Activated naive CD8-positive, alpha-beta T cell treated with anti-CD3 and anti-CD28 coated beads, Interleukin-2, amount 10 ng/mL, durations not matched to agents 7 days and 5 days (primary cell): ENCODE measurements around the gene RFX2. TPM values are rescaled to one million over a fixed set of nuclear protein-coding genes. Genes with fewer than 3 reads are reported as not detected.

ENCODE experiments used
- ATAC-seq: fragments of 150-1000 bp; cut with Tn5 transposase; one replicate; pipeline ENCODE4 v1.10.0; 2021; ENCODE audit warnings: low read depth, moderate library complexity
- POLR2A ChIA-PET: fragments of 350-600 bp; sonication (Branson Sonifier 250); formaldehyde crosslinking; loops from one replicate; lab custom pipeline; 2021; ENCODE audit warnings: antibody characterized with exemption; lab: Charles Lee
- DNase-seq: peaks from one replicate; pipeline ENCODE4 v3.0.0; 2021
- H3K27ac Mint-ChIP-seq: one replicate; pipeline ENCODE4 v1.8.0; 2022; ENCODE audit warnings: mild to moderate bottlenecking, mixed read lengths
- H3K27me3 Mint-ChIP-seq: one replicate; pipeline ENCODE4 v1.8.0; 2022; ENCODE audit warnings: mild to moderate bottlenecking, moderate library complexity, mixed read lengths
- H3K36me3 Mint-ChIP-seq: one replicate; pipeline ENCODE4 v1.8.0; 2021; ENCODE audit warnings: mild to moderate bottlenecking, mixed read lengths
- H3K4me1 Mint-ChIP-seq: one replicate; pipeline ENCODE4 v1.8.0; 2021; ENCODE audit warnings: mixed read lengths
- H3K4me3 Mint-ChIP-seq: one replicate; pipeline ENCODE4 v1.8.0; 2022; ENCODE audit warnings: mild to moderate bottlenecking, moderate library complexity, mixed read lengths
- H3K9me3 Mint-ChIP-seq: one replicate; pipeline ENCODE4 v1.8.0; 2021; ENCODE audit warnings: mixed read lengths
- total RNA-seq, 2 experiments: library from RNA; stranded (reverse); gene quantifications; one replicate each; pipeline ENCODE4 v1.2.3, GENCODE V29; 2021

Gene RFX2
- total RNA-seq, 2 experiments from 2014 or later, result 9.9 to 12.2 TPM

GRCh38 chr19:6100284-6100915 is 9.9 kb downstream of the RFX2 start:
- ATAC-seq, result peak; percentile 73
- peak; percentile 49 for DNase-seq
- Mint-ChIP-seq H3K27ac (peak overlapping the region; percentile 92), H3K4me1 (peaks cover 8% of the 10 kb centered on the region), H3K36me3 (peaks cover 1% of the 10 kb centered on the region), H3K27me3 (no peaks in the 10 kb centered on the region), H3K4me3 (peak overlapping the region; percentile 83), H3K9me3 (no peaks in the 10 kb centered on the region)
- POLR2A ChIA-PET, result interaction anchor here (0.7 to 1.7 kb wide), 3 partner anchors 8 to 38 kb away, joined by 3 to 4 read pairs (median 3); no protein-coding TSS in a partner anchor

- no peak for DNase-seq
- peak overlapping the region; percentile 83 for H3K4me3 Mint-ChIP-seq
- H3K27ac Mint-ChIP-seq, result peak overlapping the region; percentile 92
- ATAC-seq, result no peak
- POLR2A ChIA-PET, result interaction anchor here (0.7 to 1.7 kb wide), 3 partner anchors 9 to 37 kb away, joined by 3 to 4 read pairs (median 3); no protein-coding TSS in a partner anchor
- peaks cover 8% of the 10 kb centered on the region for H3K4me1 Mint-ChIP-seq
- no peaks in the 10 kb centered on the region for H3K27me3 Mint-ChIP-seq
- H3K36me3 Mint-ChIP-seq, result peaks cover 1% of the 10 kb centered on the region
- H3K9me3 Mint-ChIP-seq, result no peaks in the 10 kb centered on the region
Measured at GRCh38 chr19:6099599-6099998, 10.7 kb downstream of the RFX2 start.

GRCh38 chr19:6099033-6099432 is 11.3 kb downstream of the RFX2 start:
- Mint-ChIP-seq H3K27ac (no peak overlapping the region), H3K9me3 (no peaks in the 10 kb centered on the region), H3K4me1 (peaks cover 8% of the 10 kb centered on the region), H3K36me3 (peaks cover 1% of the 10 kb centered on the region), H3K27me3 (no peaks in the 10 kb centered on the region), H3K4me3 (no peak overlapping the region)
- POLR2A ChIA-PET, result interaction anchor here (1.7 kb wide), 1 partner anchor 9 kb away, joined by 4 read pairs; no protein-coding TSS in a partner anchor
- ATAC-seq (no peak), DNase-seq (no peak)

GRCh38 chr19:6098574-6098973 is 11.7 kb downstream of the RFX2 start:
- Mint-ChIP-seq H3K27me3 (no peaks in the 10 kb centered on the region), H3K9me3 (no peaks in the 10 kb centered on the region), H3K27ac (no peak overlapping the region), H3K4me1 (peaks cover 8% of the 10 kb centered on the region), H3K4me3 (no peak overlapping the region), H3K36me3 (peaks cover 1% of the 10 kb centered on the region)
- POLR2A ChIA-PET, result interaction anchor here (1.7 kb wide), 1 partner anchor 10 kb away, joined by 4 read pairs; no protein-coding TSS in a partner anchor
- ATAC-seq (no peak), DNase-seq (no peak)

GRCh38 chr19:6097911-6098310 is 12.4 kb downstream of the RFX2 start:
- ATAC-seq, result no peak
- no peak overlapping the region for H3K4me3 Mint-ChIP-seq
- no peaks in the 10 kb centered on the region for H3K27me3 Mint-ChIP-seq
- no peak overlapping the region for H3K27ac Mint-ChIP-seq
- POLR2A ChIA-PET, result no interaction called here
- DNase-seq, result no peak
- no peaks in the 10 kb centered on the region for H3K9me3 Mint-ChIP-seq
- peaks cover 1% of the 10 kb centered on the region for H3K36me3 Mint-ChIP-seq
- H3K4me1 Mint-ChIP-seq, result peaks cover 8% of the 10 kb centered on the region

- ATAC-seq, result no peak
- POLR2A ChIA-PET, result interaction anchor here (0.7 kb wide), 1 partner anchor 9 kb away, joined by 3 read pairs; no protein-coding TSS in a partner anchor
- H3K27ac Mint-ChIP-seq, result no peak overlapping the region
Measured at GRCh38 chr19:6095760-6096159, 14.5 kb downstream of the RFX2 start.

GRCh38 chr19:6092329-6093286 is 17.7 kb downstream of the RFX2 start:
- no peak overlapping the region for H3K4me3 Mint-ChIP-seq
- ATAC-seq, result no peak
- no peaks in the 10 kb centered on the region for H3K9me3 Mint-ChIP-seq
- H3K27me3 Mint-ChIP-seq, result no peaks in the 10 kb centered on the region
- H3K27ac Mint-ChIP-seq, result no peak overlapping the region
- H3K36me3 Mint-ChIP-seq, result no peaks in the 10 kb centered on the region
- POLR2A ChIA-PET, result no interaction called here
- peaks cover 8% of the 10 kb centered on the region for H3K4me1 Mint-ChIP-seq
- DNase-seq, result no peak

More at GRCh38 chr19:6095760-6096159, 14.5 kb downstream of the RFX2 start:
- Mint-ChIP-seq H3K27me3 (no peaks in the 10 kb centered on the region), H3K4me1 (peaks cover 8% of the 10 kb centered on the region), H3K36me3 (no peaks in the 10 kb centered on the region), H3K4me3 (no peak overlapping the region), H3K9me3 (no peaks in the 10 kb centered on the region)
- no peak for DNase-seq

GRCh38 chr19:6091771-6092291 is 18.5 kb downstream of the RFX2 start:
- DNase-seq, result no peak
- H3K27me3 Mint-ChIP-seq, result no peaks in the 10 kb centered on the region
- no peak for ATAC-seq
- H3K4me3 Mint-ChIP-seq, result no peak overlapping the region
- H3K36me3 Mint-ChIP-seq, result no peaks in the 10 kb centered on the region
- H3K9me3 Mint-ChIP-seq, result no peaks in the 10 kb centered on the region
- peaks cover 16% of the 10 kb centered on the region for H3K4me1 Mint-ChIP-seq
- POLR2A ChIA-PET, result no interaction called here
- H3K27ac Mint-ChIP-seq, result no peak overlapping the region

- no peak for ATAC-seq
- POLR2A ChIA-PET, result no interaction called here
- H3K27ac Mint-ChIP-seq, result no peak overlapping the region
- H3K4me1 Mint-ChIP-seq, result peaks cover 22% of the 10 kb centered on the region
- H3K27me3 Mint-ChIP-seq, result no peaks in the 10 kb centered on the region
- H3K4me3 Mint-ChIP-seq, result no peak overlapping the region
- H3K36me3 Mint-ChIP-seq, result no peaks in the 10 kb centered on the region
- no peak for DNase-seq
- H3K9me3 Mint-ChIP-seq, result no peaks in the 10 kb centered on the region
Measured at GRCh38 chr19:6090634-6091033, 19.7 kb downstream of the RFX2 start.

- DNase-seq, result no peak
- peaks cover 22% of the 10 kb centered on the region for H3K4me1 Mint-ChIP-seq
- POLR2A ChIA-PET, result no interaction called here
- no peaks in the 10 kb centered on the region for H3K27me3 Mint-ChIP-seq
- no peaks in the 10 kb centered on the region for H3K9me3 Mint-ChIP-seq
- no peak overlapping the region for H3K4me3 Mint-ChIP-seq
- H3K27ac Mint-ChIP-seq, result no peak overlapping the region
- peaks cover 3% of the 10 kb centered on the region for H3K36me3 Mint-ChIP-seq
- no peak for ATAC-seq
Measured at GRCh38 chr19:6088602-6089049, 21.7 kb downstream of the RFX2 start.

- peak; percentile 87 for ATAC-seq
- DNase-seq, result peak; percentile 48
- Mint-ChIP-seq H3K4me3 (peak overlapping the region; percentile 61), H3K36me3 (peaks cover 3% of the 10 kb centered on the region), H3K9me3 (no peaks in the 10 kb centered on the region), H3K4me1 (peaks cover 22% of the 10 kb centered on the region), H3K27ac (peak overlapping the region; percentile 82), H3K27me3 (no peaks in the 10 kb centered on the region)
- POLR2A ChIA-PET, result interaction anchor here (0.6 to 1.7 kb wide), 6 partner anchors 13 to 367 kb away, joined by 3 to 8 read pairs (median 4); no protein-coding TSS in a partner anchor
Measured at GRCh38 chr19:6087074-6087571, 23.2 kb downstream of the RFX2 start.

GRCh38 chr19:6086068-6086788 is 24.1 kb downstream of the RFX2 start:
- Mint-ChIP-seq H3K4me1 (peaks cover 22% of the 10 kb centered on the region), H3K27me3 (no peaks in the 10 kb centered on the region), H3K36me3 (peaks cover 3% of the 10 kb centered on the region), H3K27ac (peak overlapping the region; percentile 82), H3K9me3 (no peaks in the 10 kb centered on the region), H3K4me3 (peak overlapping the region; percentile 61)
- ATAC-seq (no peak), DNase-seq (no peak)
- POLR2A ChIA-PET, result interaction anchor here (0.6 to 1.7 kb wide), 3 partner anchors 14 to 368 kb away, joined by 3 to 6 read pairs (median 3); no protein-coding TSS in a partner anchor
